ENCODE results near the gene GPR156. TPM values are rescaled to one million over a fixed set of nuclear protein-coding genes. Genes with fewer than 3 reads are reported as not detected.
A peak's percentile ranks its signal among the peaks of the same experiment; 100 is the strongest.

GPR156 gene
- total and polyA plus RNA-seq, 12 donors = 0.04 to 0.23 (median 0.07) TPM; not detected in 7

- 84 to 89% methylated on average over 10 of the region's 10 CpGs for WGBS, 2 donors
- peaks cover 0 to 7% (median 0%) of the 10 kb centered on the region in 9 donors for H3K4me1 ChIP-seq
- H3K4me3 ChIP-seq = no peak overlapping the region
- DNase-seq (no peak), ATAC-seq (peak in 1 of 8 donors; percentile 33)
- H3K9me3 ChIP-seq = no peaks in the 10 kb centered on the region
- TF ChIP-seq CTCF (IDR thresholded peaks at IDR 0.05) = no peak
- H3K27me3 ChIP-seq = no peaks in the 10 kb centered on the region
- no peak overlapping the region for H3K27ac ChIP-seq
- intact Hi-C loops (cut with DNase I) = no loop called here
- H3K36me3 ChIP-seq = no peaks in the 10 kb centered on the region
Observed at GRCh38 chr3:120167488-120167887, 117.5 kb downstream of the GPR156 start.

GRCh38 chr3:120163816-120164215 is 121.2 kb downstream of the GPR156 start:
- no peak for ATAC-seq
- no peak overlapping the region for H3K27ac ChIP-seq
- H3K27me3 ChIP-seq = no peaks in the 10 kb centered on the region
- DNase-seq = no peak
- H3K4me3 ChIP-seq = no peak overlapping the region
- intact Hi-C loops (cut with DNase I) = no loop called here
- H3K9me3 ChIP-seq = no peaks in the 10 kb centered on the region
- no peaks in the 10 kb centered on the region for H3K36me3 ChIP-seq
- H3K4me1 ChIP-seq = peaks cover 0 to 15% (median 0%) of the 10 kb centered on the region in 9 donors
- TF ChIP-seq CTCF (IDR thresholded peaks at IDR 0.05) = no peak

- Histone ChIP-seq H3K27ac (no peak overlapping the region), H3K4me1 (peaks cover 0 to 15% (median 0%) of the 10 kb centered on the region in 9 donors), H3K36me3 (no peaks in the 10 kb centered on the region), H3K27me3 (no peaks in the 10 kb centered on the region), H3K4me3 (no peak overlapping the region), H3K9me3 (no peaks in the 10 kb centered on the region)
- 84 to 86% methylated on average over 4 of the region's 4 CpGs for WGBS, 2 donors
- ATAC-seq (no peak), DNase-seq (no peak)
- intact Hi-C loops (cut with DNase I) = no loop called here
- no peak for TF ChIP-seq CTCF (IDR thresholded peaks at IDR 0.05)
Observed at GRCh38 chr3:120163026-120163425, 122.0 kb downstream of the GPR156 start.

- ATAC-seq (no peak), DNase-seq (no peak)
- no peaks in the 10 kb centered on the region for H3K9me3 ChIP-seq
- H3K27me3 ChIP-seq = no peaks in the 10 kb centered on the region
- H3K4me3 ChIP-seq = no peak overlapping the region
- H3K36me3 ChIP-seq = no peaks in the 10 kb centered on the region
- intact Hi-C loops (cut with DNase I) = no loop called here
- peak overlapping the region in 1 of 10 donors; percentile 10 for H3K27ac ChIP-seq
- H3K4me1 ChIP-seq = peaks cover 0 to 15% (median 0%) of the 10 kb centered on the region in 9 donors
- no peak for TF ChIP-seq CTCF (IDR thresholded peaks at IDR 0.05)
Observed at GRCh38 chr3:120162400-120162799, 122.6 kb downstream of the GPR156 start.

All from heart right ventricle (tissue), 16 donors.